WTC11 (cell line): ENCODE data around the gene LYST.

Experiments
- USF2 ChIP-seq: sonication (generic); formaldehyde crosslinking; IDR thresholded peaks from 2 replicates; pipeline ENCODE4 v1.8.1; 2023; ENCODE audit warnings: mild to moderate bottlenecking, missing genetic modification reagents, moderate library complexity
- ZNF671 ChIP-seq: fragments of 250-450 bp; sonication (Bioruptor Pico); IDR thresholded peaks from 2 replicates; pipeline ENCODE4 v1.8.0; 2021; ENCODE audit warnings: mild to moderate bottlenecking
- TF ChIP-seq, protein P1 (sequence below): sonication (generic); formaldehyde crosslinking; IDR thresholded peaks from 2 replicates; pipeline ENCODE4 v1.8.1; 2022; ENCODE audit warnings: low read depth, missing genetic modification reagents, borderline replicate concordance
- TF ChIP-seq, protein P2 (sequence below): fragments of 200-600 bp; IDR thresholded peaks from 2 replicates; pipeline ENCODE4 v1.8.0; 2022; ENCODE audit warnings: antibody characterized with exemption

GRCh38 chr1:235892202-235892601, 25.5 kb upstream of the LYST start:
- TF ChIP-seq USF2 (no peak), ZNF671 (CRISPR knock-in tag) (no peak)
- TF ChIP-seq, protein P1, sequence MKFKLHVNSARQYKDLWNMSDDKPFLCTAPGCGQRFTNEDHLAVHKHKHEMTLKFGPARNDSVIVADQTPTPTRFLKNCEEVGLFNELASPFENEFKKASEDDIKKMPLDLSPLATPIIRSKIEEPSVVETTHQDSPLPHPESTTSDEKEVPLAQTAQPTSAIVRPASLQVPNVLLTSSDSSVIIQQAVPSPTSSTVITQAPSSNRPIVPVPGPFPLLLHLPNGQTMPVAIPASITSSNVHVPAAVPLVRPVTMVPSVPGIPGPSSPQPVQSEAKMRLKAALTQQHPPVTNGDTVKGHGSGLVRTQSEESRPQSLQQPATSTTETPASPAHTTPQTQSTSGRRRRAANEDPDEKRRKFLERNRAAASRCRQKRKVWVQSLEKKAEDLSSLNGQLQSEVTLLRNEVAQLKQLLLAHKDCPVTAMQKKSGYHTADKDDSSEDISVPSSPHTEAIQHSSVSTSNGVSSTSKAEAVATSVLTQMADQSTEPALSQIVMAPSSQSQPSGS (CRISPR knock-in tag) = no peak
- TF ChIP-seq, protein P2, sequence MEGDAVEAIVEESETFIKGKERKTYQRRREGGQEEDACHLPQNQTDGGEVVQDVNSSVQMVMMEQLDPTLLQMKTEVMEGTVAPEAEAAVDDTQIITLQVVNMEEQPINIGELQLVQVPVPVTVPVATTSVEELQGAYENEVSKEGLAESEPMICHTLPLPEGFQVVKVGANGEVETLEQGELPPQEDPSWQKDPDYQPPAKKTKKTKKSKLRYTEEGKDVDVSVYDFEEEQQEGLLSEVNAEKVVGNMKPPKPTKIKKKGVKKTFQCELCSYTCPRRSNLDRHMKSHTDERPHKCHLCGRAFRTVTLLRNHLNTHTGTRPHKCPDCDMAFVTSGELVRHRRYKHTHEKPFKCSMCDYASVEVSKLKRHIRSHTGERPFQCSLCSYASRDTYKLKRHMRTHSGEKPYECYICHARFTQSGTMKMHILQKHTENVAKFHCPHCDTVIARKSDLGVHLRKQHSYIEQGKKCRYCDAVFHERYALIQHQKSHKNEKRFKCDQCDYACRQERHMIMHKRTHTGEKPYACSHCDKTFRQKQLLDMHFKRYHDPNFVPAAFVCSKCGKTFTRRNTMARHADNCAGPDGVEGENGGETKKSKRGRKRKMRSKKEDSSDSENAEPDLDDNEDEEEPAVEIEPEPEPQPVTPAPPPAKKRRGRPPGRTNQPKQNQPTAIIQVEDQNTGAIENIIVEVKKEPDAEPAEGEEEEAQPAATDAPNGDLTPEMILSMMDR = no peak
